ENCODE data around the gene RNF207. TPM values are rescaled to one million over a fixed set of nuclear protein-coding genes. Genes with fewer than 3 reads are reported as not detected.

RNF207 gene
- total RNA-seq, 1 experiment from 2014 or later = not detected

GRCh38 chr1:6200188-6200809 lies 5.6 kb upstream of the RNF207 start:
- Histone ChIP-seq H4K20me1 (ENCODE audit: insufficient read depth, low read depth, low read length) (peaks cover 31% of the 10 kb centered on the region), H3K9me2 (replicated peaks; ENCODE audit: insufficient read depth, low read length) (no peaks in the 10 kb centered on the region), H3K4me2 (ENCODE audit: low read depth, low read length, poor library complexity, severe bottlenecking) (peak overlapping the region; percentile 61), H3K9me3 (ENCODE audit: low read length) (no peaks in the 10 kb centered on the region), H3K4me1 (ENCODE audit: low read length) (peaks cover 26% of the 10 kb centered on the region), H3K4me3 (ENCODE audit: low read length) (peak overlapping the region; percentile 71), H3K9ac (ENCODE audit: low read length) (peak overlapping the region; percentile 57), H3K27ac (ENCODE audit: low read length) (no peak overlapping the region), H2AFZ (ENCODE audit: low read length) (peak overlapping the region; percentile 61), H3K27me3 (ENCODE audit: low read length) (no peaks in the 10 kb centered on the region), H3K79me2 (ENCODE audit: low read length) (peaks cover 44% of the 10 kb centered on the region), H3K36me3 (ENCODE audit: insufficient read depth, low read length) (peaks cover 18% of the 10 kb centered on the region)
- no peak for DNase-seq

- Histone ChIP-seq H3K36me3 (ENCODE audit: insufficient read depth, low read length) (peaks cover 3% of the 10 kb centered on the region; the same call in 1 of the 2 replicates), H3K4me2 (ENCODE audit: low read depth, low read length, poor library complexity, severe bottlenecking) (no peak overlapping the region), H3K9ac (ENCODE audit: low read length) (no peak overlapping the region), H3K9me2 (replicated peaks; ENCODE audit: insufficient read depth, low read length) (no peaks in the 10 kb centered on the region), H3K9me3 (ENCODE audit: low read length) (no peaks in the 10 kb centered on the region), H4K20me1 (ENCODE audit: insufficient read depth, low read depth, low read length) (peaks cover 17% of the 10 kb centered on the region), H3K27ac (ENCODE audit: low read length) (no peak overlapping the region), H2AFZ (ENCODE audit: low read length) (no peak overlapping the region), H3K4me3 (ENCODE audit: low read length) (no peak overlapping the region), H3K79me2 (ENCODE audit: low read length) (peaks cover 28% of the 10 kb centered on the region), H3K4me1 (ENCODE audit: low read length) (peaks cover 21% of the 10 kb centered on the region), H3K27me3 (ENCODE audit: low read length) (no peaks in the 10 kb centered on the region)
- no peak for DNase-seq
These were observed 3.7 kb upstream of the RNF207 start for GRCh38 chr1:6202256-6202655.

GRCh38 chr1:6206520-6206855 lies 569 bp downstream of the RNF207 start:
- Histone ChIP-seq H2AFZ (ENCODE audit: low read length) (no peak overlapping the region), H3K9ac (ENCODE audit: low read length) (no peak overlapping the region), H3K9me3 (ENCODE audit: low read length) (no peaks in the 10 kb centered on the region), H3K4me1 (ENCODE audit: low read length) (no peaks in the 10 kb centered on the region), H3K27ac (ENCODE audit: low read length) (no peak overlapping the region), H3K9me2 (replicated peaks; ENCODE audit: insufficient read depth, low read length) (no peaks in the 10 kb centered on the region), H3K27me3 (ENCODE audit: low read length) (no peaks in the 10 kb centered on the region), H3K36me3 (ENCODE audit: insufficient read depth, low read length) (no peaks in the 10 kb centered on the region), H3K4me2 (ENCODE audit: low read depth, low read length, poor library complexity, severe bottlenecking) (no peak overlapping the region), H4K20me1 (ENCODE audit: insufficient read depth, low read depth, low read length) (no peaks in the 10 kb centered on the region), H3K79me2 (ENCODE audit: low read length) (no peaks in the 10 kb centered on the region), H3K4me3 (ENCODE audit: low read length) (no peak overlapping the region)
- no peak for DNase-seq

GRCh38 chr1:6207075-6207885 lies 1.4 kb downstream of the RNF207 start:
- H3K27ac ChIP-seq (ENCODE audit: low read length) = no peak overlapping the region

GRCh38 chr1:6207921-6208320 lies 2.0 kb downstream of the RNF207 start:
- no peak for DNase-seq
- no peaks in the 10 kb centered on the region for H3K36me3 ChIP-seq (ENCODE audit: insufficient read depth, low read length)
- H3K79me2 ChIP-seq (ENCODE audit: low read length) = no peaks in the 10 kb centered on the region
- H3K4me2 ChIP-seq (ENCODE audit: low read depth, low read length, poor library complexity, severe bottlenecking) = no peak overlapping the region
- no peaks in the 10 kb centered on the region for H3K9me3 ChIP-seq (ENCODE audit: low read length)
- no peak overlapping the region for H3K4me3 ChIP-seq (ENCODE audit: low read length)
- H3K4me1 ChIP-seq (ENCODE audit: low read length) = peaks cover 12% of the 10 kb centered on the region
- no peak overlapping the region for H3K9ac ChIP-seq (ENCODE audit: low read length)
- H3K27me3 ChIP-seq (ENCODE audit: low read length) = no peaks in the 10 kb centered on the region
- no peaks in the 10 kb centered on the region for H3K9me2 ChIP-seq (replicated peaks; ENCODE audit: insufficient read depth, low read length)
- no peak overlapping the region for H3K27ac ChIP-seq (ENCODE audit: low read length)
- H4K20me1 ChIP-seq (ENCODE audit: insufficient read depth, low read depth, low read length) = no peaks in the 10 kb centered on the region
- H2AFZ ChIP-seq (ENCODE audit: low read length) = no peak overlapping the region

More at GRCh38 chr1:6207075-6207885, 1.4 kb downstream of the RNF207 start:
- Histone ChIP-seq H4K20me1 (ENCODE audit: insufficient read depth, low read depth, low read length) (no peaks in the 10 kb centered on the region), H3K4me2 (ENCODE audit: low read depth, low read length, poor library complexity, severe bottlenecking) (no peak overlapping the region), H2AFZ (ENCODE audit: low read length) (no peak overlapping the region), H3K9me3 (ENCODE audit: low read length) (no peaks in the 10 kb centered on the region), H3K4me1 (ENCODE audit: low read length) (peaks cover 5% of the 10 kb centered on the region), H3K9ac (ENCODE audit: low read length) (no peak overlapping the region), H3K9me2 (replicated peaks; ENCODE audit: insufficient read depth, low read length) (no peaks in the 10 kb centered on the region), H3K79me2 (ENCODE audit: low read length) (no peaks in the 10 kb centered on the region), H3K27me3 (ENCODE audit: low read length) (no peaks in the 10 kb centered on the region), H3K4me3 (ENCODE audit: low read length) (no peak overlapping the region), H3K36me3 (ENCODE audit: insufficient read depth, low read length) (no peaks in the 10 kb centered on the region)
- no peak for DNase-seq

GRCh38 chr1:6208723-6209660 lies 3.1 kb downstream of the RNF207 start:
- Histone ChIP-seq H3K79me2 (ENCODE audit: low read length) (no peaks in the 10 kb centered on the region), H3K9me2 (replicated peaks; ENCODE audit: insufficient read depth, low read length) (no peaks in the 10 kb centered on the region), H3K27ac (ENCODE audit: low read length) (no peak overlapping the region), H3K27me3 (ENCODE audit: low read length) (no peaks in the 10 kb centered on the region), H3K9me3 (ENCODE audit: low read length) (no peaks in the 10 kb centered on the region), H2AFZ (ENCODE audit: low read length) (no peak overlapping the region), H3K36me3 (ENCODE audit: insufficient read depth, low read length) (no peaks in the 10 kb centered on the region), H3K9ac (ENCODE audit: low read length) (no peak overlapping the region), H3K4me2 (ENCODE audit: low read depth, low read length, poor library complexity, severe bottlenecking) (no peak overlapping the region), H3K4me1 (ENCODE audit: low read length) (peaks cover 14% of the 10 kb centered on the region), H3K4me3 (ENCODE audit: low read length) (no peak overlapping the region), H4K20me1 (ENCODE audit: insufficient read depth, low read depth, low read length) (no peaks in the 10 kb centered on the region)
- no peak for DNase-seq

GRCh38 chr1:6209661-6210580 lies 4.0 kb downstream of the RNF207 start:
- Histone ChIP-seq H2AFZ (ENCODE audit: low read length) (no peak overlapping the region), H3K27ac (ENCODE audit: low read length) (no peak overlapping the region)
- DNase-seq = peak; percentile 81

More at GRCh38 chr1:6209661-6210580, 4.0 kb downstream of the RNF207 start:
- Histone ChIP-seq H3K4me1 (ENCODE audit: low read length) (peaks cover 14% of the 10 kb centered on the region), H3K9me2 (replicated peaks; ENCODE audit: insufficient read depth, low read length) (no peaks in the 10 kb centered on the region), H3K4me3 (ENCODE audit: low read length) (no peak overlapping the region), H3K27me3 (ENCODE audit: low read length) (no peaks in the 10 kb centered on the region), H3K4me2 (ENCODE audit: low read depth, low read length, poor library complexity, severe bottlenecking) (no peak overlapping the region), H3K36me3 (ENCODE audit: insufficient read depth, low read length) (no peaks in the 10 kb centered on the region), H3K79me2 (ENCODE audit: low read length) (no peaks in the 10 kb centered on the region), H4K20me1 (ENCODE audit: insufficient read depth, low read depth, low read length) (no peaks in the 10 kb centered on the region), H3K9me3 (ENCODE audit: low read length) (no peaks in the 10 kb centered on the region), H3K9ac (ENCODE audit: low read length) (no peak overlapping the region)

Data from Karpas-422 (cell line).